ENCODE data around the gene ZNF423.

- TF ChIP-seq POLR2A (IDR thresholded peaks at IDR 0.05; ENCODE audit: low read depth, low read length) (no peak), POLR2AphosphoS5 (IDR thresholded peaks at IDR 0.05; ENCODE audit: low read depth, low read length) (no peak), TAF1 (IDR thresholded peaks at IDR 0.05; ENCODE audit: low read depth, low read length) (no peak), SPI1 (IDR thresholded peaks at IDR 0.05; ENCODE audit: low read depth, low read length) (no peak), PAX5 (IDR thresholded peaks at IDR 0.05; ENCODE audit: insufficient read depth, low read length, severe bottlenecking) (no peak), POU2F2 (IDR thresholded peaks at IDR 0.05; ENCODE audit: low read depth, low read length) (no peak)
Measured at GRCh38 chr16:49869731-49870130, 13.8 kb upstream of the ZNF423 start.

Measured in GM12891 (cell line).